Trophoblast cell (in vitro differentiated cells and primary cell): Measurements from ENCODE around the gene MCM3AP.

Source experiments
- DNase-seq, 2 donors: peaks; one replicate each; pipeline ENCODE4 v3.0.0-alpha.2; 2016
- H2AFZ ChIP-seq: 2 replicates; pipeline ENCODE4 v1.6.1; 2013; ENCODE audit warnings: low read length, moderate library complexity, mild to moderate bottlenecking; ENCODE audit not compliant: insufficient read depth, poor library complexity
- H2AK5ac ChIP-seq: 2 replicates; pipeline ENCODE4 v1.6.1; 2013; ENCODE audit warnings: mild to moderate bottlenecking, low read length
- H2BK120ac ChIP-seq: 2 replicates; pipeline ENCODE4 v1.6.1; 2013; ENCODE audit warnings: low read length, mild to moderate bottlenecking, moderate library complexity; ENCODE audit not compliant: insufficient read depth, poor library complexity
- H2BK12ac ChIP-seq: 2 replicates; pipeline ENCODE4 v1.6.1; 2013; ENCODE audit warnings: mild to moderate bottlenecking, low read length, moderate library complexity
- H2BK5ac ChIP-seq: 2 replicates; pipeline ENCODE4 v1.6.1; 2013; ENCODE audit warnings: low read length, low read depth, moderate library complexity, mild to moderate bottlenecking; ENCODE audit not compliant: poor library complexity
- H3K14ac ChIP-seq: 2 replicates; pipeline ENCODE4 v1.6.1; 2013; ENCODE audit warnings: mild to moderate bottlenecking, low read length
- H3K18ac ChIP-seq: 2 replicates; pipeline ENCODE4 v1.6.1; 2013; ENCODE audit warnings: mild to moderate bottlenecking, low read length
- H3K23ac ChIP-seq: 2 replicates; pipeline ENCODE4 v1.6.1; 2013; ENCODE audit warnings: low read length
- H3K27ac ChIP-seq: 2 replicates; pipeline ENCODE4 v1.5.1; 2013; ENCODE audit warnings: low read depth, mild to moderate bottlenecking, inconsistent platforms, low read length, moderate library complexity
- H3K27me3 ChIP-seq: 2 replicates; pipeline ENCODE4 v1.6.1; 2013; ENCODE audit warnings: inconsistent platforms, mild to moderate bottlenecking, low read length, moderate library complexity; ENCODE audit not compliant: insufficient read depth
- H3K36me3 ChIP-seq, 2 experiments: 1 replicate in 1 of 2; 2 replicates in 1 of 2; pipeline ENCODE4 v1.6.1; 2013; ENCODE audit warnings: low read length in 2 of 2, mild to moderate bottlenecking in 2 of 2, moderate library complexity in 1 of 2; ENCODE audit not compliant: insufficient read depth in 2 of 2, control insufficient read depth in 1 of 2
- H3K4ac ChIP-seq: 2 replicates; pipeline ENCODE4 v1.6.1; 2013; ENCODE audit warnings: low read depth, mild to moderate bottlenecking, low read length, moderate library complexity
- H3K4me1 ChIP-seq, 2 experiments: 1 replicate in 1 of 2; 2 replicates in 1 of 2; pipeline ENCODE4 v1.6.1; 2013; ENCODE audit warnings: low read length in 2 of 2, mild to moderate bottlenecking in 2 of 2, moderate library complexity in 1 of 2; ENCODE audit not compliant: insufficient read depth in 2 of 2, control insufficient read depth in 1 of 2
- H3K4me2 ChIP-seq: 2 replicates; pipeline ENCODE4 v1.6.1; 2013; ENCODE audit warnings: inconsistent platforms, mild to moderate bottlenecking, low read length, moderate library complexity
- H3K4me3 ChIP-seq: 2 replicates; pipeline ENCODE4 v1.5.1; 2013; ENCODE audit warnings: mild to moderate bottlenecking, low read depth, low read length, inconsistent platforms
- H3K79me1 ChIP-seq: one replicate; pipeline ENCODE4 v1.6.1; 2013; ENCODE audit warnings: low read length
- H3K79me2 ChIP-seq: 2 replicates; pipeline ENCODE4 v1.6.1; 2013; ENCODE audit warnings: low read length, mild to moderate bottlenecking; ENCODE audit not compliant: control insufficient read depth, insufficient read depth, poor library complexity
- H3K9ac ChIP-seq: 2 replicates; pipeline ENCODE4 v1.6.1; 2013; ENCODE audit warnings: mild to moderate bottlenecking, low read length
- H3K9me3 ChIP-seq: 2 replicates; pipeline ENCODE4 v1.6.1; 2013; ENCODE audit warnings: low read depth, mild to moderate bottlenecking, control low read depth, inconsistent platforms, low read length; ENCODE audit not compliant: insufficient read depth
- H4K12ac ChIP-seq: 2 replicates; pipeline ENCODE4 v1.6.1; 2013; ENCODE audit warnings: low read depth, mild to moderate bottlenecking, low read length, moderate library complexity
- H4K8ac ChIP-seq: 2 replicates; pipeline ENCODE4 v1.6.1; 2013; ENCODE audit warnings: low read depth, mild to moderate bottlenecking, low read length, moderate library complexity
- H4K91ac ChIP-seq: one replicate; pipeline ENCODE4 v1.6.1; 2013; ENCODE audit warnings: low read depth, mild to moderate bottlenecking, low read length, moderate library complexity
- WGBS: extraction: QIAGEN DNeasy Blood & Tissue Kit; methylation state at CpG from one replicate; pipeline ENCODE4 v1.1.7; 2013; ENCODE audit warnings: missing lambda C conversion rate; ENCODE audit not compliant: insufficient read length, insufficient coverage; ENCODE audit errors: extremely low coverage; 5-methylcytosine and 5-hydroxymethylcytosine counted together

The MCM3AP gene

DNA sequence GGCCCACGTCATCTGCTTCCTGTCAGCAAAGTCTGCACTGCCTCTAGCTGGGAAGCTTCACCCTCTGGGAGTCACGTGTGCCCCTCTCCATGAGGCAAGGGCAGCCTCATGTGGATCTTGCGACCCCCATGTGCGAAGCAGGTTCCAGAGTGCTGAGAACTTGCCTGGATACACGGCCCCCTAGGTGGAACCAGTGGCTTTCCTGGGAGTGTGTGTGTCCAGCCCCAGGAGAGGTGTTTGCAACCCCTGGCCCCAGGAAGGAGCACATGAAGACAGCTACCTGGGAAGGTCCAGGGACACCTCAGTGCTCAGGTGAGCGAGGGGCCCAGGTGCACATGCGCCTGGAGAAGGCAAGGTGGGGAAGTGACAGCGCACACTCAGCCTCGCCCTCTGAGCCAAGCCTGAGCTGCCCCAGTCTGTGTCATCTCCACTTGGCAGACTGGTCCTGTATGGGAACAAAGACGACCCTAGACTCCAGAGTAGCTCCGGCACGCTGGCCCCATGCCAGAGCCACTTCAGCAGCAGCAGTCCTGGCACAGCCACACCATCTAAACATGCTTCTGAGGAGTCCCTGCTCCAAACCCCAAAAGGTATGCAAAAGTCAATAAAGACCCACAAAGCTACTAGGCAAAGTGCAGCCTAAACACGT is 65.7 kb downstream of the MCM3AP start:
- no peak overlapping the region for H3K4me2 ChIP-seq
- H3K9ac ChIP-seq, result no peak overlapping the region
- no peak overlapping the region for H2BK12ac ChIP-seq
- H3K23ac ChIP-seq, result no peak overlapping the region
- peaks cover 8 to 14% of the 10 kb centered on the region in 2 experiments for H3K4me1 ChIP-seq
- H3K4ac ChIP-seq, result no peak overlapping the region
- no peaks in the 10 kb centered on the region for H3K27me3 ChIP-seq
- no peak overlapping the region for H2AK5ac ChIP-seq
- no peaks in the 10 kb centered on the region for H3K79me1 ChIP-seq
- no peak overlapping the region for H4K12ac ChIP-seq
- no peak overlapping the region for H2BK5ac ChIP-seq
- DNase-seq, result no peak
- peaks cover 2% of the 10 kb centered on the region for H3K9me3 ChIP-seq
- H3K18ac ChIP-seq, result no peak overlapping the region
- H3K14ac ChIP-seq, result no peak overlapping the region
- no peak overlapping the region for H4K91ac ChIP-seq
- no peak overlapping the region for H2AFZ ChIP-seq
- no peak overlapping the region for H3K4me3 ChIP-seq
- no peak overlapping the region for H2BK120ac ChIP-seq
- H3K27ac ChIP-seq, result no peak overlapping the region
- WGBS, result no CpG with 5 or more reads among the region's 13 CpGs
- peaks cover 4% of the 10 kb centered on the region for H3K79me2 ChIP-seq
- H3K36me3 ChIP-seq, result peaks cover 64% of the 10 kb centered on the region in 2 experiments
- no peak overlapping the region for H4K8ac ChIP-seq

DNA sequence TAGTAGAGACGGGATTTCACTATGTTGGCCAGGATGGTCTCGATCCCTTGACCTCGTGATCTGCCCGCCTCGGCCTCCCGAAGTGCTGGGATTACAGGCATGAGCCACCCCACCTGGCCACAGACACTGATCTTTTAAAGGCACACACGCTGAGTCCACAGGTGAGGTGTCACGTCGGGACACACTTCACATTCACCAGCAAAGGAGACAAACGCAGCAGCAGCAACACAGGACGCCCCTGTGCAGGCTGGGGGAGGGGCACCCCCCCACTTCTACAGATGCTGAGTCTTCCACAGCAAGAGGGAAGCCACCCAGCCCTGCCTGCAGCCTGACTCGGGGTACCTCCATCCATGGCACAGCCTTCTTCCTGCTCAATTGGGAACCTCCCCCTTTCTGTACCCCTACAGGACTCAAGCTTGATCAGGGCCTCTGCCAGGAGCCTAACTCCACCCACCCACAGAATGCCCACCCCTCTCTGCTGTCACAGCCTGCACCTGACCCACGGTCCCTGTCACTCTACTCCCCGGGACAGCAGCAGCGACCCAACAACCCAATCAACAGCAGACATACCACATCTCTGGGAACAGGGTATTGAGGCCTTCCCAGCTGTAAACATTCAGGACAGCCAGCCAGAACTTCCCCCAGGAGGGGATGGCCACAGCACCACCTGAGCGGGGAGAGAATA is 66.4 kb downstream of the MCM3AP start:
- Histone ChIP-seq H3K4me3 (no peak overlapping the region), H3K36me3 (peaks cover 69% of the 10 kb centered on the region in 2 experiments), H3K79me1 (no peaks in the 10 kb centered on the region), H4K8ac (no peak overlapping the region), H2AFZ (no peak overlapping the region), H3K9me3 (peaks cover 2% of the 10 kb centered on the region), H3K79me2 (no peaks in the 10 kb centered on the region), H4K12ac (no peak overlapping the region), H3K4me2 (no peak overlapping the region), H2BK5ac (no peak overlapping the region), H3K4ac (no peak overlapping the region), H3K23ac (no peak overlapping the region), H2BK120ac (no peak overlapping the region), H3K14ac (no peak overlapping the region), H3K9ac (no peak overlapping the region), H3K4me1 (peaks cover 8 to 16% of the 10 kb centered on the region in 2 experiments), H3K27me3 (no peaks in the 10 kb centered on the region), H2BK12ac (no peak overlapping the region), H4K91ac (no peak overlapping the region), H3K18ac (no peak overlapping the region), H3K27ac (no peak overlapping the region), H2AK5ac (no peak overlapping the region)
- DNase-seq, result no peak
- WGBS, result no CpG with 5 or more reads among the region's 16 CpGs

DNA sequence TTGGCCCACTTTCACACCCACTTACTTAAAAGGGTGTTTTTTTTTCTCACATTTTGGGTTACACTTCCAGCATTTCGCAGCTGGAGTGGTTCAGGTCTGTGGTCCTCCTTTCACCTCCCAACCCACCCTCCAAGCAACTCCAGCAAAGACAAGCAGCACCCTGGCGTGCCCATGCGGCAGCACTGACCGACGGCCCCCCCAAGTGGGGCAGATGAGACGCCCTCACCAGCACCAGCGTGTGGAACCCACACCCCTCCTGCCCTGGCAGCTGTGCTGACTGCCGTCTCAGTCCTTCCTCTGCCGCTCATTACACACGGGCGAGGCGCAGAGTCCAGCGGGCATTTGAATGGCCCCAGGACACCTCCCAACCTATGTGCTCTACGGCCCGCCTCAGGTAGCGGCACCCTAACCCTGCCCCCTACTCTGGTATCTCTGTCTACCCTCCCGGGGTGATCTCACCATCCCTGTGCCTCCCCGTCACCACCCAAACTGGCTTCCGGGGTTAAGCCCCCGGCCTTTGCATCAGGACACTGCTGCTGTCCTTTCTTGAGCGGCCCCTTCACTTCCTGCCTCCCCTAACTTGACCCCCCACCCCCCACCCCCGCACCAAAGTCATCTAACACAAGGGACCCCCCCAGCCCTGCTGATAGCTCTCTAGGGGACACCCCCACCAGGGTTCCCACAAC is 67.8 kb downstream of the MCM3AP start:
- no peak overlapping the region for H2AK5ac ChIP-seq
- H2BK12ac ChIP-seq, result no peak overlapping the region
- H3K27ac ChIP-seq, result no peak overlapping the region
- no peak overlapping the region for H2BK120ac ChIP-seq
- H3K4me1 ChIP-seq, result peaks cover 19 to 28% of the 10 kb centered on the region in 2 experiments
- H4K8ac ChIP-seq, result no peak overlapping the region
- peaks cover 73% of the 10 kb centered on the region in 2 experiments for H3K36me3 ChIP-seq
- H3K23ac ChIP-seq, result no peak overlapping the region
- no peak overlapping the region for H2BK5ac ChIP-seq
- WGBS, result no CpG with 5 or more reads among the region's 22 CpGs
- no peak overlapping the region for H4K12ac ChIP-seq
- no peak overlapping the region for H3K4me3 ChIP-seq
- peaks cover 8% of the 10 kb centered on the region for H3K79me1 ChIP-seq
- H2AFZ ChIP-seq, result no peak overlapping the region
- H3K9ac ChIP-seq, result no peak overlapping the region
- no peak overlapping the region for H3K4ac ChIP-seq
- DNase-seq, result no peak
- H3K14ac ChIP-seq, result no peak overlapping the region
- no peaks in the 10 kb centered on the region for H3K27me3 ChIP-seq
- H3K4me2 ChIP-seq, result no peak overlapping the region
- peaks cover 2% of the 10 kb centered on the region for H3K9me3 ChIP-seq
- no peak overlapping the region for H3K18ac ChIP-seq
- no peak overlapping the region for H4K91ac ChIP-seq
- H3K79me2 ChIP-seq, result peaks cover 2% of the 10 kb centered on the region

DNA sequence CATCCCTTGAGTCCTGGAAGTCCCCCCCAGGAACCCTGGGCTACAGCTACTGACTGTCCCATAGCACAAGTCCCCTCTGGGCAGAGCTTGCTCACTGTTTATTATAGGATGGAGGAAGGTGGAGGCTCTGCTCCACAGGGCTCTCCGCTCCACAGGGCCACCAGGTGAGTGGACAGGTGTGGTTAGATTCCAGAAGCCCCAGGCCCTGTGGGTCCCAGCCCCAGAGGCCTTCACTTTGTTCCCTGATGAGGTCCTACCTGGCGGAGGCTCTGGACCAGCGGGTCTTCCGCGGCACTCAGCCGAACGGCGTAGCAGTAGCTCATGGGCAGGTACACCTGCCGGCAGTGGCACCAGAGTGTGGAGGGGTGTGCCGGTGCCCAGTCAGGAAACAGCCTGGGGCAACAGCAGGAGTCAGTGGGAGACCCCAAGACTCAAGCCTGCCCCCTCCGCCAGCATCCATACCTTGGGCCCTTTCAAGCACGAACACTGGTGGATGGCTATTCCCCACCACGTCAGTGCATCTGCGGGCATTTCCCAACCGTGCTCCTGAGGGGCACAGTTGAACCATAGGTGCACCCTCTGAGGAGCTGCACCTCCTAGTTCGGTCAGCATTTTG is 69.2 kb downstream of the MCM3AP start:
- no peak overlapping the region for H3K4me2 ChIP-seq
- no peak overlapping the region for H2BK12ac ChIP-seq
- H4K8ac ChIP-seq, result no peak overlapping the region
- no peak overlapping the region for H3K9ac ChIP-seq
- H3K9me3 ChIP-seq, result no peaks in the 10 kb centered on the region
- no peak overlapping the region for H2BK5ac ChIP-seq
- peaks cover 2% of the 10 kb centered on the region for H3K79me2 ChIP-seq
- no peak overlapping the region for H3K23ac ChIP-seq
- DNase-seq, result no peak
- no peak overlapping the region for H3K14ac ChIP-seq
- no peak overlapping the region for H2AFZ ChIP-seq
- no peak overlapping the region for H3K18ac ChIP-seq
- no peak overlapping the region for H2AK5ac ChIP-seq
- H2BK120ac ChIP-seq, result no peak overlapping the region
- H3K4me3 ChIP-seq, result no peak overlapping the region
- H3K27ac ChIP-seq, result no peak overlapping the region
- H3K79me1 ChIP-seq, result peaks cover 11% of the 10 kb centered on the region
- H4K12ac ChIP-seq, result no peak overlapping the region
- peaks cover 74% of the 10 kb centered on the region in 2 experiments for H3K36me3 ChIP-seq
- H3K27me3 ChIP-seq, result no peaks in the 10 kb centered on the region
- no CpG with 5 or more reads among the region's 16 CpGs for WGBS
- peaks cover 19 to 28% of the 10 kb centered on the region in 2 experiments for H3K4me1 ChIP-seq
- no peak overlapping the region for H4K91ac ChIP-seq
- no peak overlapping the region for H3K4ac ChIP-seq
